Peyer's patch (tissue), 4 donors: ENCODE measurements around the gene SLC2A14. TPM values are rescaled to one million over a fixed set of nuclear protein-coding genes. Genes with fewer than 3 reads are reported as not detected.
"Not testable (repeated sequence)": the region's sequence is repeated elsewhere in the genome, so short reads cannot be mapped to it uniquely, and the experiment has no call there.

Experiments used
- DNase-seq, 3 donors: peaks; one replicate each; pipeline ENCODE4 v3.0.0-alpha.2; 2017 to 2019
- H3K27ac ChIP-seq, 4 donors: fragments of 200-600 bp; sonication (generic); one replicate each; pipeline ENCODE4 v1.5.1; 2016 to 2019
- H3K27me3 ChIP-seq, 2 donors: fragments of 200-600 bp; sonication (generic); one replicate each; pipeline ENCODE4 v1.5.1; 2019
- H3K36me3 ChIP-seq, 3 donors: fragments of 200-600 bp; sonication (generic); one replicate each; pipeline ENCODE4 v1.5.1; 2016 to 2019
- H3K4me1 ChIP-seq, 4 donors: fragments of 200-600 bp; sonication (generic); one replicate each; pipeline ENCODE4 v1.5.1; 2016 to 2019
- H3K4me3 ChIP-seq, 4 donors: fragments of 200-600 bp; sonication (generic); 1 replicate in 3 of 4; 2 replicates in 1 of 4; pipeline ENCODE4 v1.5.1; 2016 to 2019; ENCODE audit warnings: mild to moderate bottlenecking in 1 of 4
- H3K9me3 ChIP-seq, 4 donors: fragments of 200-600 bp; sonication (generic); one replicate each; pipeline ENCODE4 v1.5.1; 2016 to 2019; ENCODE audit warnings: mild to moderate bottlenecking in 1 of 4
- POLR2A ChIP-seq, 2 donors: fragments of 450-650 bp; IDR thresholded peaks; one replicate each; pipeline ENCODE4 v1.5.1; 2017; ENCODE audit warnings: antibody characterized with exemption in 2 of 2, mild to moderate bottlenecking in 2 of 2, moderate library complexity in 2 of 2
- total RNA-seq, 4 donors: library from RNA; depleted of rRNA; stranded (reverse); fragments of >200 nt; gene quantifications; one replicate each; pipeline ENCODE4 v1.1.0, GENCODE V29; 2016
- TF ChIP-seq, protein P1 (sequence below), 6 experiments: fragments of 450-650 bp in 4 of 6; fragments of 200-600 bp in 2 of 6; sonication (generic) in 1 of 6; IDR thresholded peaks; one replicate each; pipeline ENCODE4 v1.5.1; 2017 to 2019; ENCODE audit warnings: antibody characterized with exemption in 6 of 6, mild to moderate bottlenecking in 3 of 6, moderate library complexity in 1 of 6

Gene SLC2A14
- total RNA-seq, 4 donors from 2014 or later = 0.57 to 1.1 TPM; not detected in 2

DNA sequence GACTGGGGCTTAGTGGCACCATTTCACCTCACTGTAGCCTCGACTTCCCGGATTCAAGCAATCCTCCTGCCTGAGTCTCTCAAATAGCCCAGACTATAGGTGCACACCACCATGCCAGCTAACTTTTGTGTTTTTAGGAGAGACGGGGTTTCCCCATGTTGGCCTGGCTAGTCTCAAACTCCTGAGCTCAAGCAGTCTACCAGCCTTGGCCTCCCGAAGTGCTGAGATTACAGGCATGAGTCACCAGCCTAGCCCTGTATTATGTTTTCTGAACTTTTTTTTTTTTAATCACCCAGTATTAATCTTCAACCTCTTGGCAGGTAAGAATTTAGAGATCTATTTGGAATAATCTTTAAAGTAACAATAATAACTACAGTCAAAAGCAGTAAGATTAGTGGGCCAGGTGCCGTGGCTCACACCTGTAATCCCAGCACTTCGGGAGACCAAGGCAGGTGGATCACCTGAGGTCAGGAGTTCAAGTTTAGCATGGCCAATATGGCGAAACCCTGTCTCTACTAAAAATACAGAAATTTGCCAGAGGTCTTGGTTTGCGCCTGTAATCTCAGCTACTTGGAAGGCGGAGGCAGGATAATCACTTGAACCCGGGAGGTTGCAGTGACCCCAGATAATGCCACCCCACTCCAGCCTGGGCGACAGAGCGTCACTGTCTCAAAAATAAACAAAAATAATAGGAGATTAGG lies 74.9 kb downstream of the SLC2A14 start:
- Histone ChIP-seq H3K27ac (no peak overlapping the region), H3K4me1 (no peaks in the 10 kb centered on the region), H3K27me3 (no peaks in the 10 kb centered on the region), H3K36me3 (no peaks in the 10 kb centered on the region), H3K4me3 (no peak overlapping the region), H3K9me3 (no peaks in the 10 kb centered on the region)
- peak in 1 of 3 donors; percentile 46 for DNase-seq
- TF ChIP-seq POLR2A (IDR thresholded peaks at IDR 0.05) = no peak
- TF ChIP-seq, protein P1, sequence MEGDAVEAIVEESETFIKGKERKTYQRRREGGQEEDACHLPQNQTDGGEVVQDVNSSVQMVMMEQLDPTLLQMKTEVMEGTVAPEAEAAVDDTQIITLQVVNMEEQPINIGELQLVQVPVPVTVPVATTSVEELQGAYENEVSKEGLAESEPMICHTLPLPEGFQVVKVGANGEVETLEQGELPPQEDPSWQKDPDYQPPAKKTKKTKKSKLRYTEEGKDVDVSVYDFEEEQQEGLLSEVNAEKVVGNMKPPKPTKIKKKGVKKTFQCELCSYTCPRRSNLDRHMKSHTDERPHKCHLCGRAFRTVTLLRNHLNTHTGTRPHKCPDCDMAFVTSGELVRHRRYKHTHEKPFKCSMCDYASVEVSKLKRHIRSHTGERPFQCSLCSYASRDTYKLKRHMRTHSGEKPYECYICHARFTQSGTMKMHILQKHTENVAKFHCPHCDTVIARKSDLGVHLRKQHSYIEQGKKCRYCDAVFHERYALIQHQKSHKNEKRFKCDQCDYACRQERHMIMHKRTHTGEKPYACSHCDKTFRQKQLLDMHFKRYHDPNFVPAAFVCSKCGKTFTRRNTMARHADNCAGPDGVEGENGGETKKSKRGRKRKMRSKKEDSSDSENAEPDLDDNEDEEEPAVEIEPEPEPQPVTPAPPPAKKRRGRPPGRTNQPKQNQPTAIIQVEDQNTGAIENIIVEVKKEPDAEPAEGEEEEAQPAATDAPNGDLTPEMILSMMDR (IDR thresholded peaks at IDR 0.05) = no peak

GRCh38 chr12:7797269-7797668 lies 75.4 kb downstream of the SLC2A14 start:
- H3K9me3 ChIP-seq, H3K27ac ChIP-seq, DNase-seq, H3K4me1 ChIP-seq, H3K27me3 ChIP-seq, H3K4me3 ChIP-seq, H3K36me3 ChIP-seq: not testable (repeated sequence)

- no peaks in the 10 kb centered on the region for H3K9me3 ChIP-seq
- H3K27ac ChIP-seq = no peak overlapping the region
- H3K27me3 ChIP-seq = no peaks in the 10 kb centered on the region
- no peaks in the 10 kb centered on the region for H3K36me3 ChIP-seq
- TF ChIP-seq POLR2A (IDR thresholded peaks at IDR 0.05) = no peak
- TF ChIP-seq, protein P1 (IDR thresholded peaks at IDR 0.05) = no peak
- no peak for DNase-seq
- H3K4me1 ChIP-seq = no peaks in the 10 kb centered on the region
- no peak overlapping the region for H3K4me3 ChIP-seq
Measured at GRCh38 chr12:7793211-7793610, 79.5 kb downstream of the SLC2A14 start.

- DNase-seq, H3K4me1 ChIP-seq, H3K4me3 ChIP-seq, H3K9me3 ChIP-seq, H3K27ac ChIP-seq, H3K36me3 ChIP-seq, H3K27me3 ChIP-seq: not testable (repeated sequence)
Measured at GRCh38 chr12:7788884-7789528, 83.7 kb downstream of the SLC2A14 start, which contains the start of gene NANOG. NANOG (plus strand) TSS chr12:7789402; CDS start chr12:7789615, 213 bp downstream.

GRCh38 chr12:7788294-7788660 lies 84.4 kb downstream of the SLC2A14 start:
- DNase-seq = no peak
- H3K9me3 ChIP-seq = no peaks in the 10 kb centered on the region
- H3K27ac ChIP-seq = no peak overlapping the region
- H3K4me3 ChIP-seq = no peak overlapping the region
- TF ChIP-seq, protein P1 (IDR thresholded peaks at IDR 0.05) = no peak
- no peak for TF ChIP-seq POLR2A (IDR thresholded peaks at IDR 0.05)
- H3K27me3 ChIP-seq = no peaks in the 10 kb centered on the region
- H3K4me1 ChIP-seq = no peaks in the 10 kb centered on the region
- H3K36me3 ChIP-seq = no peaks in the 10 kb centered on the region

DNA sequence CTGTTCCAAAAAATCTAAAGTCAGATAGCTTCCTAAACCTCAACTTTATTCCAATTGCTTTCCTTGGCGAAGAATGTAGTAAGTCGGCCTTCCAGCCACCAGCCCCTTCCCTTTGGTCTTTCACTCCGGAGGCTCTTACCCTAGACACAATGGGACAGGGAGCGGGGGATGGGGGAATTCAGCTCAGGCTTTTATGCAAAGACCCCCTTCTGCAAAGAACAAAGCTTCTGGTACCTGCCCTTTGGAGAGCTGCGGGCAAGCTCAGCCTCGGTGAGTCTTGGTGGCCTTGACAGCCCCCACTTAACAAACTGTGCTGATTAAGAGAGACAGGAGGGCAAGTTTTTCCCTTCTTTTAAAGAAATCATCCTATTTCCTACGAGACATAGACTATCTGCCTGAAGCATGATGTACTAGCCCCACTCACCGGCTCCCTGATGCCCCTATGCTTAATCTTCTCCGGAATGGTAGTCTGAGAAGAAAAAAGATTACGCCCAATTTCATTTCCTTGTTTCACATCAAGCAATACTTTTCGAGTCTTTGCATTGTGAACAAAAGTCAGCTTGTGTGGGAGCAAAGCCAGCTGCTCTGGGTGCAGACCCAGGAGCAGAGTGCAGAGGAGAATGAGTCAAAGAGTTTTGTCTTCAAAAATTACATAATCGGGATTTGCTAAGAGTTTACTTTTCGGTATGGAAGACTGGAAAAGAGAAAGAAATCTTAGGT lies 85.0 kb downstream of the SLC2A14 start:
- Histone ChIP-seq H3K4me1 (no peaks in the 10 kb centered on the region), H3K4me3 (no peak overlapping the region), H3K27ac (no peak overlapping the region), H3K9me3 (no peaks in the 10 kb centered on the region), H3K27me3 (no peaks in the 10 kb centered on the region), H3K36me3 (no peaks in the 10 kb centered on the region)
- no peak for TF ChIP-seq POLR2A (IDR thresholded peaks at IDR 0.05)
- TF ChIP-seq, protein P1 (IDR thresholded peaks at IDR 0.05) = no peak
- DNase-seq = no peak
